GM12873 (cell line): Measurements from ENCODE around the gene EVL.

Experiments used
- TF ChIP-seq, protein P1 (sequence below): IDR thresholded peaks from 2 replicates; pipeline ENCODE4 v1.5.1; 2012; ENCODE audit warnings: low read depth, mild to moderate bottlenecking, moderate library complexity, low read length, control low read depth; ENCODE audit not compliant: insufficient read depth; ENCODE audit errors: missing control alignments

Gene EVL

GRCh38 chr14:100069161-100069800 is 4.1 kb downstream of the EVL start:
- TF ChIP-seq, protein P1, sequence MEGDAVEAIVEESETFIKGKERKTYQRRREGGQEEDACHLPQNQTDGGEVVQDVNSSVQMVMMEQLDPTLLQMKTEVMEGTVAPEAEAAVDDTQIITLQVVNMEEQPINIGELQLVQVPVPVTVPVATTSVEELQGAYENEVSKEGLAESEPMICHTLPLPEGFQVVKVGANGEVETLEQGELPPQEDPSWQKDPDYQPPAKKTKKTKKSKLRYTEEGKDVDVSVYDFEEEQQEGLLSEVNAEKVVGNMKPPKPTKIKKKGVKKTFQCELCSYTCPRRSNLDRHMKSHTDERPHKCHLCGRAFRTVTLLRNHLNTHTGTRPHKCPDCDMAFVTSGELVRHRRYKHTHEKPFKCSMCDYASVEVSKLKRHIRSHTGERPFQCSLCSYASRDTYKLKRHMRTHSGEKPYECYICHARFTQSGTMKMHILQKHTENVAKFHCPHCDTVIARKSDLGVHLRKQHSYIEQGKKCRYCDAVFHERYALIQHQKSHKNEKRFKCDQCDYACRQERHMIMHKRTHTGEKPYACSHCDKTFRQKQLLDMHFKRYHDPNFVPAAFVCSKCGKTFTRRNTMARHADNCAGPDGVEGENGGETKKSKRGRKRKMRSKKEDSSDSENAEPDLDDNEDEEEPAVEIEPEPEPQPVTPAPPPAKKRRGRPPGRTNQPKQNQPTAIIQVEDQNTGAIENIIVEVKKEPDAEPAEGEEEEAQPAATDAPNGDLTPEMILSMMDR, result no peak

DNA sequence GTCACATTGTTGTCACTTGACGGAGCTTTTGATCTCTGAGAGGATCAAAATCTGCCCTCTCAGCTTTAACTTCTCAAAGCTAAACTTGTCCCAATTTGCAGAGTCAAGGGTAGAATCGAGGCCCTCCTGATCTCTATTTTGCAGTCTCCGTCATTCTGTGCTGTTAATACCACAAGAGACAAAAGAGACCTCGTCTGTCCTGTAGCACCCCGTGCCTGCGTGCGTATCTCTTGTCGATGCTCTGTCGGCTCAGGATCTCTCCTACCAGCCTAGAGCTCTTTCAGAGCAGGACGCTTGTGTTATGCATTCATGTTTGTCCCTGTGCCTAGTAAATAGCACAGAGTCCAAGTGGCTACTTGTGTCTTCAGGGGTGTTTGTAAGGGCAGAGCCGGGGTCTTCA is 5.1 kb downstream of the EVL start:
- TF ChIP-seq, protein P1, result no peak

DNA sequence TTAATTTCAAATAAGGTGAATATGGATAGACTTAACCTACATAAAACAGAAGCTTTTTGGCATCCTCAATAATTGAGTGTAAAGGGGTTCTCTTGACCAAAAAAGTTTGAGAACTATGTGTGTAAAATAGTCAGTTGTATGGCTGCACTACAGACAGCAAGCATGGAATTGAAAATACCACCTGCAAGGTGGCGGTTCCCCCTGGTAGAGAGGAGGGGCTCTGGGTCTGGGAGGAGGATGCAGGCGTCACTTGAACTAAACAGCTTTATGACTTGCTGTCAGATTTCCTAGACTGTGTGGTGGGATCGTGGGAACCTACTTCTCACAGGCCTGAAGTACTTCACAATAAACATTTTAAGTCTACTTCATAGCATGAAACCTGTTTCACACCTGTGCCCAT is 6.3 kb downstream of the EVL start:
- TF ChIP-seq, protein P1, result no peak

DNA sequence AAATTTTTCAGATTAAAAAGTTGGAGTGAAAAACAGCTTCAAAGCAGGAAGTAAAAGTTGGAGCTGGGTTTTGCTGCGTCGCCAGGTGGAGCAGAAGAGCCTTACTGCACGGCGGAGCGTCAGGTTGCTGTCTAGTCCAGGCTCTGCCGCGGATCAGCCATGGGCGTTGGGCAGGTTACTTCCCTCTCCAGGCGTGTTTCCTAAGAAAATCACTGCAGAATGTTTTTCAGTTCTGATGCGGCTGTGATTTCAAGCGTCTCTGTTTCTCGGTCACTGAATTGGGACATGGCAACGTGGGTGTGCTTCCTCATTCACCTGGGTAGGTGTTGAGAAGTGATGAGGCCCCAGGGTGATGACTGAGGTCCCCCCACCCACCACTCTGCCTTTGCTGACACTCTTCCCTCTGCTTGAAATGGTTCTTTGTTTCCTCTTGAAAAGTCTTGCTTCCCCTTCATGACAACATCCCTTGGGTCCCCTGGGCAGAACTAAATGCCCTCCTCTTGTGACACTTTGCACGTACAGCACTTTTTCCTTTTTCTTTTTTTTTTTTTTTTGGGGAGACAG is 7.6 kb downstream of the EVL start:
- TF ChIP-seq, protein P1, result peak; percentile 66

GRCh38 chr14:100073576-100074430 is 8.6 kb downstream of the EVL start:
- TF ChIP-seq, protein P1, result no peak

DNA sequence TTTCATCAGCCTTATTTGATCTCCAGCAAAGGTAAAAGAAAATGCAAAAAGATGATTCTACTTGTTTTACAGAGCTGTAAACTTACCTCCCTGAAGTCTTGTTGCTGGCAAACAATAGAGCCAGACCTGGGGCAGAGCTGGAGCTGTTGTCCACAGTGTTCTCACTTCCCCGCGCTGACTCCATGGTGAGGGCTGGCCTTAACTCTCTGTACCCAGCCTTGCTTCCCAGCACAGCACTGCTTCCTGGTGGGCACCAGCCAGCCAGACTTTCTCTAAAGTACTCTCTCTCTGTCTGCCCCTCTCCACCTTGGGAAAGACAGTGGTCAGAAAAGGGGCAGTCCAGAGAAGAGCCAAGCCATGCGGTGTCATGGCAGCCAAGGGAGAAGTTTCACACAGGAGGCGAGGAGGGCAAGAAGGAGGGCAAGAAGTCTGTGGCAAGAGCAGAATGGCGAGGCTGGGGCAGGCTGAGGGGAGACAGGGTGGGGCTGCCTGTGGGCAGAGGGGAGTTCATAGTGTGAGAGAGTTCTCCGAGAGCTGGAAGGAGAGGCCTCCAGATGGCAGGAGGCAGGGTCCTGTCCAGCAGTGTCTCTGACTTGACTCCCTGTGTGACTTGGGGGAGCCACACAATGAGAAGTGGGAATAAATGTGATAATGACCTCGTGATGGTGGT is 9.3 kb downstream of the EVL start:
- TF ChIP-seq, protein P1, result no peak

- TF ChIP-seq, protein P1, result no peak
Measured at GRCh38 chr14:100075681-100076080, 10.5 kb downstream of the EVL start.
